OCI-LY7 (cell line): ENCODE measurements around the gene DGCR2. TPM values are rescaled to one million over a fixed set of nuclear protein-coding genes. Genes with fewer than 3 reads are reported as not detected.
"Not testable (repeated sequence)": the region's sequence is repeated elsewhere in the genome, so short reads cannot be mapped to it uniquely, and the experiment has no call there.

Experiments used
- BruUV-seq: library from RNA; stranded (reverse); fragments of 400-500 nt; replicated peaks from 2 replicates; lab custom pipeline; 2021; lab: Mats Ljungman, UMichigan
- CTCF ChIA-PET: fragments of 300-600 bp; sonication (Branson Sonifier 250); formaldehyde crosslinking; loops from one replicate; lab custom pipeline; 2022; ENCODE audit warnings: antibody characterized with exemption; ENCODE audit not compliant: unreplicated experiment; lab: Charles Lee
- POLR2A ChIA-PET: fragments of 300-600 bp; sonication (Branson Sonifier 250); formaldehyde crosslinking; loops from one replicate; lab custom pipeline; 2022; ENCODE audit warnings: antibody characterized with exemption; lab: Charles Lee
- DNase-seq: peaks from one replicate; pipeline ENCODE4 v3.0.0-alpha.2; 2015; ENCODE audit warnings: low spot score
- H2AFZ ChIP-seq: fragments of 200-600 bp; sonication (generic), shearing (Covaris generic); 2 replicates; pipeline ENCODE4 v1.6.1; 2014; ENCODE audit warnings: mild to moderate bottlenecking, antibody characterized with exemption, low read length, moderate library complexity
- H3K27ac ChIP-seq: fragments of 200-600 bp; sonication (generic); 2 replicates; pipeline ENCODE4 v1.5.1; 2014; ENCODE audit warnings: mixed run types, low read depth, mild to moderate bottlenecking, moderate library complexity, low read length, inconsistent platforms; ENCODE audit not compliant: poor library complexity, severe bottlenecking
- H3K36me3 ChIP-seq: fragments of 200-600 bp; sonication (generic); 2 replicates; pipeline ENCODE4 v1.6.1; 2014; ENCODE audit warnings: mild to moderate bottlenecking, antibody characterized with exemption, low read length, moderate library complexity, mixed read lengths; ENCODE audit not compliant: insufficient read depth
- H3K4me1 ChIP-seq: fragments of 200-600 bp; sonication (generic); 2 replicates; pipeline ENCODE4 v1.5.1; 2014; ENCODE audit warnings: mild to moderate bottlenecking, low read length; ENCODE audit not compliant: insufficient read depth, poor library complexity, severe bottlenecking
- H3K4me2 ChIP-seq: fragments of 200-600 bp; sonication (generic); 2 replicates; pipeline ENCODE4 v1.6.1; 2014; ENCODE audit warnings: mild to moderate bottlenecking, low read length
- H3K4me3 ChIP-seq: fragments of 200-600 bp; sonication (generic); 2 replicates; pipeline ENCODE4 v1.5.1; 2014; ENCODE audit warnings: mild to moderate bottlenecking, low read depth, low read length; ENCODE audit not compliant: poor library complexity, severe bottlenecking
- H3K79me2 ChIP-seq: fragments of 200-600 bp; sonication (generic); 2 replicates; pipeline ENCODE4 v1.6.1; 2016; ENCODE audit warnings: low read depth, mild to moderate bottlenecking, low read length, moderate library complexity, mixed read lengths; ENCODE audit not compliant: insufficient read depth
- H3K9me2 ChIP-seq: fragments of 200-600 bp; sonication (generic); 2 replicates; pipeline ENCODE4 v1.6.1; 2016; ENCODE audit warnings: mild to moderate bottlenecking, low read length, mixed read lengths; ENCODE audit not compliant: insufficient read depth
- H3K9me3 ChIP-seq: fragments of 200-600 bp; sonication (generic); 2 replicates; pipeline ENCODE4 v1.6.1; 2014; ENCODE audit warnings: mild to moderate bottlenecking, mixed run types, low read length, mixed read lengths
- H4K20me1 ChIP-seq: fragments of 200-600 bp; sonication (generic); 2 replicates; pipeline ENCODE4 v1.6.1; 2014; ENCODE audit warnings: mild to moderate bottlenecking, antibody characterized with exemption, low read length, moderate library complexity, mixed read lengths; ENCODE audit not compliant: insufficient read depth
- intact Hi-C: fragments of 100-400 bp; cut with micrococcal nuclease; formaldehyde crosslinking; loops from one replicate; pipeline ENCODE4 v1.10.0; 2022; ENCODE audit not compliant: unreplicated experiment
- total RNA-seq, 2 experiments: library from RNA; depleted of rRNA in 1 of 2; stranded (reverse); fragments of >200 nt in 1 of 2; shearing (Covaris generic) in 1 of 2; gene quantifications; 2 replicates each; pipeline ENCODE4 v1.2.3, GENCODE V29; 2014 to 2022

Gene DGCR2
- total RNA-seq, 2 experiments from 2014 or later, result 27.6 to 29.7 TPM

DNA sequence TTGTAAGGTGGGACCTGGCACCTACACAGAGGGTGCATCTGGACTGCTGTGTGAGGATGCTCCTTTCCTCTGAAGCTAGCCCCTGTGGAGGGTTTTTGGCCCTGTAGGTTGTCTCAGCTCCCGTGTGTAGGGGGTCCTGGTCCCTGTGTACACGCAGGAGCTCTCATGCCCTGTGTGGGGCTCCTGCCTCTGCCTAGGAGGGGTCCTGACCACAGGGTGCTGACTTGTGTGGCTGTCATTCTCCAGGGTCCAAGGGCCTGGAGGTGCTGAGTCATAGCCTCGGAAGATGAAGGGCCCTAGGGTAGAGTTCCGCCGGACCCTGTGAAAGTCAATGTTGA lies 88.7 kb downstream of the DGCR2 start:
- H2AFZ ChIP-seq, H3K4me2 ChIP-seq, H4K20me1 ChIP-seq, BruUV-seq, H3K79me2 ChIP-seq, DNase-seq, H3K4me3 ChIP-seq, H3K4me1 ChIP-seq, H3K9me2 ChIP-seq, H3K9me3 ChIP-seq, H3K36me3 ChIP-seq, CTCF ChIA-PET, POLR2A ChIA-PET, intact Hi-C loops, H3K27ac ChIP-seq: not testable (repeated sequence)

DNA sequence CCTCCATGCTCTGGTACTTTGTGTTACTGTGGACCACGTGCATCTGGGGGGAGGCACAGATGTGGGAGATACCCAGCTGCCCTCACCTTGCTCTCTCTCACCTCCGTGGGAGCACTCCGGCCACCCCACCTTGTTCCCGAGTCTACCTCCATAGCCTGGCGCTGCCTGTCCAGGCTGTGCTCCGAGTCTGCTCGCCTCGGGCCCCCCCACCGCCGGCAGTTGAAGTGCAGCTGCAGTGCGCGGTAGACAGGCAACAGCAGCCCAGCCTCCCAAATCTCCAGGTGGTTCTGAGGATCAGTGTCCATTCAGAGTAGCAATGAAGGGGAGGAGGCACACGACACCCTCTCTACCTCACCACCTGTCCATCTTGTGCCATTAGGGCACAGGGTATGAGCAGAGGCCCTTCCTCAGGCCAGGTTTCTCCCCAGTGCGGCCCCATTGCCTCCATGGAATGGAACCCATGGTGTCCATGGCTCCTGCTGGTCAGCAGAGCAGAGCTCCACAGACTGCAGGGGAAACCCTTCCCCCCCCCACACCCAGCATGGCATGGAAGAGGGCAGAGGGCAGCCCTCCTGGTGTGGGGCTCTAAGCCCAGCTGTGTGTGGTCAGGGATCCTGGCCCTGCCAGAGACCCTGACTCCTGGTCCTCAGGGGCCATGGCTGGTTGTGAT lies 89.2 kb downstream of the DGCR2 start:
- H3K9me3 ChIP-seq, H3K79me2 ChIP-seq, POLR2A ChIA-PET, H3K36me3 ChIP-seq, H3K4me2 ChIP-seq, DNase-seq, H3K9me2 ChIP-seq, H3K4me3 ChIP-seq, H2AFZ ChIP-seq, CTCF ChIA-PET, BruUV-seq, H4K20me1 ChIP-seq, H3K27ac ChIP-seq, H3K4me1 ChIP-seq, intact Hi-C loops: not testable (repeated sequence)

DNA sequence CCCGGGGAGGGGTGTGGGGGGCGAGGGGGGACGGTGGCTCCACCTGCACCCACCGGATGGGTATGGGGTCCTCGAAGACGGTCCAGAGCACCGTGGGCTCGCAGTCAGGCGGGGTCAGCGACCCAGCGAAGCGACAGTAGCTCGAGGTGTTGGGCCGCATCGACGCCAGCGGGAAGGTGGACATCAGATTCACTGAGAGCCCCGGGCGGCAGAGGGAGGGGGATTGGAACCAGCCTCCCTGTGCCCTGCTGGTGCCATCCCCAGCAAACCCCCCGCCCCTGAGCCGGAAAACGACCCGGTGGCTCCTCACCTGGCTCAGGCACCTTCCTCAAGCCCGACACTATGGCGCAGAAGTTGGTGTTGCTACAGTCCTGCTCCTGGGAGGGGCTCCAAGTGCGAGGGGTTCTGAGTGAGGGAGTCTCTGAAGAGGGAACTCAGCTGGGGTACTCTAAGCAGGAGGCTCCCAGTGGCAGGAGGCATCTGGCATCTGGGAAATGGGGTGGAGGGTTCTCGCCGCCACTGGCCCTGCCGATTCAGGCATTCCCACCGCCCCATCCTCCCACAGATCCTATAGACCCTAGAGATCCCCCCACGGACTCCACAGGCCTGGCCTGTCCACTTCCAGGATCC lies 89.9 kb downstream of the DGCR2 start:
- not testable (repeated sequence) for BruUV-seq

DNA sequence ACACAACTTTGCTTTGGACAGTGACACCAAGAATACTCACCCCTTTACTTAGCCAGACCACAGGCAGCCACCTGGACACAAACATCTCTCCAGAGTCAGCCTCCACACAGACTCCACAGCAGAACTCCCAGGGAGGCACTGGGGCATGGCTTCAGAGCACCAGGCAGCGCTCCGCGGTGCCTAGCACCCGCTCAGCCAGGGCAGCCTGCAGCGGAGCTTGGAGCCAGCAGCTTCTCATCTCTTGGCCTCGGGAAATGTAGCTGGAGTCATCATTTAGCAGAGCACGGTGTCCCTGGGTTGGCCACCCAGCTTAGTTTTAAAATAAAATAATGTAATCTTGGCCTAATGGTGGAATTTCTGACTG lies 91.3 kb downstream of the DGCR2 start:
- H3K9me3 ChIP-seq, POLR2A ChIA-PET, BruUV-seq, H3K36me3 ChIP-seq, CTCF ChIA-PET, H3K79me2 ChIP-seq, H3K4me1 ChIP-seq, H2AFZ ChIP-seq, H3K27ac ChIP-seq, H3K4me2 ChIP-seq, H3K9me2 ChIP-seq, H4K20me1 ChIP-seq, DNase-seq, H3K4me3 ChIP-seq, intact Hi-C loops: not testable (repeated sequence)

More for the DNA sequence above, 89.9 kb downstream of the DGCR2 start:
- CTCF ChIA-PET, H3K4me2 ChIP-seq, H3K36me3 ChIP-seq, H4K20me1 ChIP-seq, intact Hi-C loops, H2AFZ ChIP-seq, DNase-seq, H3K27ac ChIP-seq, H3K9me2 ChIP-seq, H3K4me3 ChIP-seq, POLR2A ChIA-PET, H3K79me2 ChIP-seq, H3K4me1 ChIP-seq, H3K9me3 ChIP-seq: not testable (repeated sequence)

DNA sequence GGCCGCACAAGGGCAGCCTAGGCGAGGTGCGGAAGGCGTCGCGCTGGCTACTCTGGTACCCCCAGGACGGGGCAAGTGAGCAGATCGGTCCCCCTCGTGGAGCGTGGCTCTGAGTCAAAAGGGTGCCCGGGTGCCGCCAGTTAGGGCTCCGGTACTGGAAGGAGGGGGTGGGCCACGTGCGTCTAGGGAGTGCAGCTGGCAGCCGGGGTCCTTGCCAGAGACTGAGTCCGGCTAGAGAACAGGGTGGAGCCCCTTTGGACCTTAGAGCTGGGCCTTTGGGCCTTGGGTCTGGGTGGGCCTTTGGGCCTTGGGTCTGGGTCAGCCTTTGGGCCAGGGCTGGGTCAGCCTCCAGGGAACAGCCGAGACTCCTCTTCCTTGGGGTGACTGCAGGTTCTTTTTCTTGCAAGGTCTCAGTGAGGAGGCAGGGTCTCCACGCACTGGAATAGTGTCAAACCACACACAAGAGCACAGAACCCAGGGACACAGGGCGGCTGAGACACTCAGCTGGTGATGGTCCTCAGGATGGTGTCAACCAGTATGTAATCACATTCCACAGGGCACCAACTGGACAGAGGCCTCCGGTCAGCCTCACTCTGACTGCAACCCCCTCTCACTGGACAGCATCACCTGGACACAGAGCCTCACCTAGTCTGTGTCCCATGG lies 91.9 kb downstream of the DGCR2 start:
- H3K36me3 ChIP-seq, DNase-seq, CTCF ChIA-PET, H3K4me3 ChIP-seq, BruUV-seq, H3K27ac ChIP-seq, H3K79me2 ChIP-seq, POLR2A ChIA-PET, H2AFZ ChIP-seq, H3K4me1 ChIP-seq, H4K20me1 ChIP-seq, intact Hi-C loops, H3K9me2 ChIP-seq, H3K4me2 ChIP-seq, H3K9me3 ChIP-seq: not testable (repeated sequence)

DNA sequence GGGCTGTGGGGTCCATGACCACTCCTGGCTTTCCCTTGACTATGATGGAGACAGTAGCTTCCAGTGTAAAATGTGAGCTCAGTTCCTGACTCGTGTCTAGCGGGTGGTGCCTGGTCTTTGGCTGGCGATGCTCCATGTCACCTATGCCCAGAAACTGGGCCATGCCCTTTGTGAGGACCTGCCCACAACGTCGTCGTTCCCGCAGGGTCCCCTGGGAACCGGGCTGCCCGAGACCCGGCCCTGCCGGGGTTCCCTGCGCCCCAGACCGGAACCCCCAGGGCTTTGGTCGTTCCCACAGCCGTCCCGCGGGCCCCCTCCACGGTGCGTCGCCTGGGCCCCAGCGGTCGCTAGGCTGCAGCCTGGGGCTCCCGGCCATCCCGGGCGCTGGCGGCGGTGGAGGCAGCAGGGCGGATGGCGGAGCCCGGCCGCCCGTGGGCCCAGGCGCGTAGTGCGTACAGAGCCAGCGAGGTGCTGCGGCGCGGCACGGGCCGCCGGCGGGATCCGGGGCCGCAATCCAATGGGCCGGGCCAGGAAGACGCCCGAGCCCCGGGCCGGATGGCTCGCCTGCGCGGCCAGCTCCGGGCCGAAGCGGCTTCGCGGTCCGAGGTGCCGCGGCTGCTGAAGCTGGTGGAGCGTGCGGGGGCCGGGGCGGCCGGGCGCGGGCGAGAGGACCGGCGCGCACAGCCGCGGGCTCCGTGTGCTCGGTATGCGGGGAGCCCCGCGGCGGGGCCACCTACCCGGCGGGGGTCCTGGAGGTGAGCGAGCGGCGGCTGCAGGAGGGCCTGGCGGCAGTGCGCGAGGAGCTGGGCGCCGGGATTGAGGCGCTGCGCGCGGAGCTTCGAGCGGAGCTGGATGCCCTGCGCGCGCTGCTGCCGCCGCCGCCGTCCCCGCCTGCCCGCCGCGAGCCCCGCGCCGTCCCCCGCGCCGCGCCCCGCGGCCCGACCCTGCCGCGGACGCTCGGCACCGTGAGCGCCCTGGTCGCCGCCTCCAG lies 92.8 kb downstream of the DGCR2 start:
- CTCF ChIA-PET, BruUV-seq, DNase-seq, H3K4me1 ChIP-seq, H3K27ac ChIP-seq, H3K9me2 ChIP-seq, H4K20me1 ChIP-seq, intact Hi-C loops, H3K36me3 ChIP-seq, POLR2A ChIA-PET, H3K79me2 ChIP-seq, H3K9me3 ChIP-seq, H2AFZ ChIP-seq, H3K4me2 ChIP-seq, H3K4me3 ChIP-seq: not testable (repeated sequence)
